ENCODE measurements around the gene UBTD1.
"Not testable (repeated sequence)": the region's sequence is repeated elsewhere in the genome, so short reads cannot be mapped to it uniquely, and the experiment has no call there.

Gene UBTD1

GRCh38 chr10:97517096-97517750 is 18.5 kb downstream of the UBTD1 start:
- DNase-seq = no peak

DNA sequence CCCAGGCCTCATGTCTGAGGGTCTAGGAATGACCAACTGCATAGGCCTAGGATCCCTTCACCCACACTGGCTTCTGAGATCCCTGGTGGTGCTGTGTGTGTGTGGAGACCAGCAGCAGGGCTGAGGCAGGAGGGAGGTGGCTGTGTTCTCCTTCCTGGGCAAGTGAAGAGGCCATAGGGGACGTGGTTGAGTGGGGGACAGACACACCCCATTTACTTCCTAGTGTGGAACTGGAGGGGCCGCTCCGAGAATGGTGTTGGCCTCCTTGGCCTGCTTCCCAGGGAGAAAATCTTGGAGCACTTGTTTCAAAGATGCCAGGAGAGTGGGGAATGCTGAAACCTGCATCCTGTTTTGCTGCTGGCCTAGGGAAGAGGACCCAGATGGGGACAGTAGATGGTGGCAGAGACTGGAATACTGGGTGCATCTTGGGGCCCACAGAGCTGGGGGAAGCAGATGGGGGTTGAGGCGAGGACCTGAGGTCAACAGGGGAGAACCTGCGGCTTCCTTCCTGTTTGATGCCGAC is 19.1 kb downstream of the UBTD1 start:
- DNase-seq = no peak

- peak; percentile 71 for DNase-seq
Observed at GRCh38 chr10:97518301-97519043, 19.7 kb downstream of the UBTD1 start.

DNA sequence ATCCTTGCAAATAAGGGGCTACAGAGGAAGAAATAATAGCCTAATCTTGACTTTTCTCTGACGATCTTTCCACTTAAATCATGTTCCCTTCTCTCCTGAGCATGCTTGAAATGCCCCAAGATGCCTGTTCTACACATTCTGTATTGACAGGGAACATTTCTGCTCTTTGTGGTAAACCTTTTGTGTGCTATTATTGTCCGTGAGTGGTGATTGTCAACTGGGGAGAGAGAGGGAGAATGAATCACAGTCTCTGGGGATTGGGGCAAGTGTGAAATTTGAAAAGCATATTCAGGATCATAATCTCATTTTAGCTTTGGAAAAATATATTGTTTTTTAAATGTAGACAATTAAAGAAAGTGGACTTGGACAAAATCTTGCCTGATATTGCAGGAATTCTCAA is 20.6 kb downstream of the UBTD1 start:
- DNase-seq = no peak

GRCh38 chr10:97520520-97520919 is 21.8 kb downstream of the UBTD1 start:
- no peak for DNase-seq

DNA sequence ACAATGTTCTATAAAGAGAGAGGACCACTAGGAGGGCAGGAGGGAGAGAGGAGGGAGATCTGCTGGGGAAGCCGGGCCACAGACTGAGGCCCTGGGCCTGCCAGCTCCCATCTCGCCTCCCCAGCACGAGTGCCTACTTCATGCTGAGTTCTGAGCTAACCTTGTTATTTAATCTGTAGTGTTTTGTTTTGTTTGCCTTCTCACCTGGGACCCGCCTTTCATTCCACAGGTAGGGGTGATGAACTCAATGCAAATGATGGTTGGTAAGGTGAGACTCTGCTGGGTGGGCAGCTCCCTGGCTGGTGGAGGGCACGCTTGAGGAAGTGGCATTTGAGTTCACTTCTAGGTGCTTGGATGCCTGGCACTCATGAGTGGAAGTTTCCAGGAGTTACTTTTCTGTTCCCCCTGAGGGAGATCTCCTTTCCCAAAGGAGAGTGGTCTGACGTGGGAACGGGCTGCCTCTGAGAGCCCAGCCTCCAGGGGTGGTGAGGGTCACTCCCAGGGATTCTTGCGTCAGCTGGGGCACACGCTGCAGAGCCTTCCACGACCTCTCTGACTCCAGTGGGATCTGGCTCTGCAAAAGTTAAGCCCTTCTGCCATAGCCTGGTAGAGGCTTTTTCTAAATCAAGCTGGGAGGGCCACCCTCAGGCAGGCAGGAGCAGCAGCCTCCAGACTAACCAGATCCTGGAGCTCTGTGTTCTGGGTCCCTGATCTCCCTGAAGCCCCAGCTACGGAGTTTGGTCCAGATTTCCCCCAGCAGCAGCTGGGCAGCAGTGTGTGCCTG is 22.4 kb downstream of the UBTD1 start:
- no peak for DNase-seq

DNA sequence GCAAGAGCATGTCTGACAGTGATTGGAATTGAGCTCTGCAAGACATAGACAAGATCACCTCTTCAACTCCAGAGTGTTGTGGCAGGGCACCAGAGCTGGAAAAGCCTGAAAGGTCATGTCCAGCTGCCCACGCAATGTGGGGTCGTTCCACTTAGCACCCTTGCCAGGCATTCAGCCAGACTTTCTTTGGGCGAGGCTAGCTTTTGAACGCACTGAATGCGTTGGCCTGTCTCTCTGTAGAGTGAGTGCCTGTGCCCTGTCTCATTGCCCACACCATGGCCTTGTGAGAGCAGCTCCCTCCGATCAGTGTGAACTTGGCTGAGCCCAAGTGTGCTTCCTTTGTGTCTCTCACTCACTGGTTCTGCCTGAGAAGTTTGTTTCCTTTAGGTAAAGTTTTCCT is 23.3 kb downstream of the UBTD1 start:
- DNase-seq = no peak

GRCh38 chr10:97522937-97523336 is 24.2 kb downstream of the UBTD1 start:
- DNase-seq = no peak

GRCh38 chr10:97525086-97525485 is 26.4 kb downstream of the UBTD1 start:
- no peak for DNase-seq

DNA sequence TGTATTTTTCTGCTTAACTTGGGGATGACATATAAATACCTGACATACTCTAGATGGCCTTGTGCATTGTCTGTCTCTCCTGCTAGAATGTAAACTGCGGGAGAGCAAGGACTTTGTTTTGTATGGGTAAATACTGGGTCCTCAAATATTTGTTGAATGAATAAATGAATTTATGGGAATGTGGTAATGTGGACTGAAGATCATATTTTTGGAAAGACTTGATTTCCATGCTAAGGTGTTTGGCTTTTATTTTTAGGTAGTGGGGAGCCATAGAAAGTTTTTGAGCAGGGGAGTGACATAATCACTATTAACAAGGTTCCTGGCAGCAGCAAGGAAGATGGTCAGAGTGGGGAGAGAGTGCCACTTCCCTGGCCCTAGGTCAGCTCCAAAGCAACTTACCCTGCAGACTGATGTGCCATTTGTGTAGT is 27.0 kb downstream of the UBTD1 start:
- no peak for DNase-seq

DNA sequence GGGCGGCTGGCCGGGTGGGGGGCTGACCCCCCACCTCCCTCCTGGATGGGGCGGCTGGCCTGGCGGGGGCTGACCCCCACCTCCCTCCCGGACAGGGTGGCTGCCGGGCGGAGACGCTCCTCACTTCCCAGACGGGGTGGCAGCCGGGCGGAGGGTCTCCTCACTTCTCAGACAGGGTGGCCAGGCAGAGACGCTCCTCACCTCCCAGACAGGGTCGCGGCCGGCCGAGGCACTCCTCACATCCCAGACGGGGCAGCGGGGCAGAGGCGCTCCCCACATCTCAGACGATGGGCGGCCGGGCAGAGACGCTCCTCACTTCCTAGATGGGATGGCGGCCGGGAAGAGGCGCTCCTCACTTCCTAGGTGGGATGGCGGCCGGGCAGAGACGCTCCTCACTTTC is 30.2 kb downstream of the UBTD1 start:
- not testable (repeated sequence) for DNase-seq

DNA sequence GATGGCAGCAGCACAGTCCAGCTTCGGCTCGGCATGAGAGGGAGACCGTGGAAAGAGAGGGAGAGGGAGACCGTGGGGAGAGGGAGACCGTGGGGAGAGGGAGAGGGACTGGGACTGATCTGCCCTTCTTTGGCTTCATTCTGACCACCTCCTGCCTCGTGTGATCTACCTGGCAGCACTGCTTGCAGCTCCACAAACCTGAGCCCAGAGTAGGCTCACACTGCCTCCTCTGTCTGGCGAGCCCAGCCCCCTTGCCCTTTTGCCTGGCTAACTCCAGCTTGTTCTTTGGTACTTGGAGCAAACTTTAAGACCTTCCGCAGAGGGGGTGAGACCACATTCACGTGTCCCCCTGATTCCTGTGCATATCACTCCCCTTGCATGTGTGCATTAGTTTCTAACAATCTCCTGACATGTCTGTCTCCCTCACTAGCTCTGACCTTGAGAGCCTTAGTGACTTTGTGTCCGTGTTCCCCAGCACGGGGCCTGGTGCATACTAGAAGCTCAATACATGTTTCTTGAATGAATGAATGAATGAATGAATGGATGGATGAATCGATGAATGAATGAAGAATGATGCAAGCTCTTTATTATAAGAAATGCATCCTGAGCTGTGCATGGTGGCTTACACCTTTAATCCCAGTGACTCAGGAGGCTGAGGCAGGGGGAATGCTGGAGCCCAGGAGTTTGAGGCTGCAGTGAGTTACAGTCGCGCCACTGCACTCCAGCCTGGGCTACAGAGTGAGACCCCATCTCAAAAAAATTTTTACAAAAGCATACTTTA is 31.2 kb downstream of the UBTD1 start:
- no peak for DNase-seq

- no peak for DNase-seq
Observed at GRCh38 chr10:97531401-97531986, 32.8 kb downstream of the UBTD1 start.

GRCh38 chr10:97532935-97533671 is 34.4 kb downstream of the UBTD1 start:
- DNase-seq = no peak

- no peak for DNase-seq
Observed at GRCh38 chr10:97533888-97534287, 35.2 kb downstream of the UBTD1 start.

- peak; percentile 86 for DNase-seq
Observed at GRCh38 chr10:97534746-97535367, 36.1 kb downstream of the UBTD1 start.

DNA sequence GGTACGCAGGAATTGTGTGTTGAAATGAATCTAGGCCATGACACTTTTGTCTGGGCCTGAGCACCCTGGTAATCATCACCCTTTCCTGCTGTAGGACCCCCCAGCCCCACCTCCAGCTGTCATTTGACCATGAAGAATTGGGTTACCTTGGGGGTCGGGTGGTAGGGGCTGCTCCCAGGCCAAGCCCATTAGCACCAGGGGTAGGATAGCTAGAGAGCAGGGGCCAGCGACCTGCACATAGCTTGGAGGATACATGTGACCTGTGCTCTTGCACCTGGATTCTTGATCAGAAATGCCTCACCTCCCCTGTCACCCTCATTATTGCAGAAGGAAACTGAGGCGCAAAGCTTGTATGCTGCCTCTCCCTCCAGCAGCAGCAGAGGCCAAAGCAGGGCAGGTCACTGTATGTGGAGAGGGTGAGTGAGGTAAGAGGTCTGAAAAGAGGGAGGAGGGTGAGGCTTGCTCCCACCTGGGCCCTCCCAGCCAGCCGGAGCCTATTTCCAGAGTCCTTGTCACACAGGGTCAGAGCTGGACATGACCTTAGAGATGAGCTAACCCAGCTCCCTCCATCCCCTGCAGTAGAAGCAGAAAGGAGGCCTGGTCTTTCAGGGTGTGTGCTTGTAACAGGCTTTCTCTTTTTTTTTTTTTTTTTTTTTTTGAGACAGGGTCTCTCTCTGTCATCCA is 38.6 kb downstream of the UBTD1 start:
- DNase-seq = no peak

DNA sequence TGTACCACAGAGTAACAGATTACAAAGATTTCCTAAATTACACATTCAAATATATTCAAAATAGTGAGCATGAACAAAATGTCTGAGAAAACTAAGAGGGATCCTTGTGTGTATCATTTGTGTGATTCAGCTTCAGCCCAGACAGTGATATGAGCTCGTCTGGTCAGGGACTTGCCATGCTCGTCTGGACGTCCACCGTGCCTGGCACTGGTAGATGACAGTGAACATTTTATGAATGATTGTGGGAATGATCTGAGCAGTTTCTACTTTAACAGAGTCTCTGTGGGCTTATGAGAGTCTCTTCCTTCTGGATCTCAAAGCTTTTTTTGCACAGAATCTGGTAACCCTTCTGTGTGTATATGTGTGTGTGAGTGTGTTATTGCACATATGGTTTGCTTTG is 39.7 kb downstream of the UBTD1 start:
- no peak for DNase-seq

DNA sequence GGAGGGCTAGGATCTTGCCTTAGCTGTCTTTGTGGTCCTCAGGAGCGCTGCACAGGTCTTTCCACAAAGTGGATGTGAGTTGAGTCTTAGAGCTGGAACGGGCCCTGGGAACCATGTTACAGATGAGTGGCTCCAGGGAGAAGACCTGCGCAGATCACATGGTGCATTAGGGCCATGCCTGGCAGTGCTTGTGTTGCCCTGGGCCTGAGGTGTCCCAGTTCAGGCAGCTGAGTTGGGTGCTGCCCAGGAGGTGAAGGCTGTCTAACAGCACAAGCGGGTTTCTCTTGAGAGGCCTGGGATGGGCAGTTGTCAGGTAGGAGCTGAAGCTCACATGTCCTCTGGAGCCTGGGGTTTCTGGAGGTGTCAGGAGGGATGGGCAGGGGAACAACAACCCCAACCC is 40.1 kb downstream of the UBTD1 start:
- DNase-seq = no peak

DNA sequence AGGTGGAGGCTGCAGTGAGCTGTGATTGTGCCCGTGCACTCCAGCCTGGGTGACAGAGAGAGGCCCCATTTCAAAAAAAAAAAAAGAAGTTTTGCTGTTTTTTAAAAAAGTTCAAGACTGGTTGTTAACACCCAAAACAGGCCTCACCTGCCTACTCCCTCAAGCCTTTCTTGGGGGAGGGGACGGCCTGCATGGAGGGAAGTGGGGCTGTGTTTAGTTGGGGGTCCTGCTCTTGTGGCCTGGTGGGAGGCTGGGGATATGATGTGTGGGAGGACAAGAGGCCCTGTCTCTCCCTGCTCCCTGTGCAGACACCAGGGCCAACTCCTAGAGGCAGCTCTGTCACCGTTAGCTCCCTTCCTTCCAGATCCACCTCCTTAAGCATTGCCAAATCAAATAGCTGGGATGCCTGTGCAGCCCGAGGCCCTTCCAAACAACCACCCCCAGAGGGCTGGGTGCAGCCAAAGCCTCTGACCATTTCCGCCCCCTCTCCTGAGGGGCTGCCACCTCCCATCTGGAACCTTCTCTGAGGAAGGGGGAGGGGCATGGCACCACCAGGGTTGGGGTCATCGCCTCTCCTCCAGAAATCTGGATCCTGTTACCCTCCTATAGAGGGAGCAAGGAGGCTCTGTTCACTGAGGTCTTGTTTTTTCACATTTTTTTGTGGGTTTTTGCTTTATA is 40.9 kb downstream of the UBTD1 start:
- DNase-seq = no peak
